Activated T-cell treated with anti-CD3 and anti-CD28 coated beads, Interleukin-2, amount 50 U/mL, for 24 hours (primary cell): ENCODE measurements around the gene MUC13.

ENCODE experiments used
- DNase-seq: peaks from one replicate; pipeline ENCODE4 v3.0.0-alpha.2; 2020
- H3K27ac Mint-ChIP-seq: 2 replicates; pipeline ENCODE4 v1.8.0; 2020; ENCODE audit warnings: mild to moderate bottlenecking, mixed read lengths
- H3K27me3 Mint-ChIP-seq: 2 replicates; pipeline ENCODE4 v1.8.0; 2020; ENCODE audit warnings: mixed read lengths
- H3K36me3 Mint-ChIP-seq: 2 replicates; pipeline ENCODE4 v1.8.0; 2020; ENCODE audit warnings: low read depth, mixed read lengths
- H3K4me1 Mint-ChIP-seq: 2 replicates; pipeline ENCODE4 v1.8.0; 2020; ENCODE audit warnings: low read depth, mixed read lengths
- H3K4me3 Mint-ChIP-seq: 2 replicates; pipeline ENCODE4 v1.8.0; 2020; ENCODE audit warnings: mild to moderate bottlenecking, moderate library complexity, mixed read lengths
- H3K9me3 Mint-ChIP-seq: 2 replicates; pipeline ENCODE4 v1.8.0; 2020; ENCODE audit warnings: mixed read lengths

Gene MUC13

DNA sequence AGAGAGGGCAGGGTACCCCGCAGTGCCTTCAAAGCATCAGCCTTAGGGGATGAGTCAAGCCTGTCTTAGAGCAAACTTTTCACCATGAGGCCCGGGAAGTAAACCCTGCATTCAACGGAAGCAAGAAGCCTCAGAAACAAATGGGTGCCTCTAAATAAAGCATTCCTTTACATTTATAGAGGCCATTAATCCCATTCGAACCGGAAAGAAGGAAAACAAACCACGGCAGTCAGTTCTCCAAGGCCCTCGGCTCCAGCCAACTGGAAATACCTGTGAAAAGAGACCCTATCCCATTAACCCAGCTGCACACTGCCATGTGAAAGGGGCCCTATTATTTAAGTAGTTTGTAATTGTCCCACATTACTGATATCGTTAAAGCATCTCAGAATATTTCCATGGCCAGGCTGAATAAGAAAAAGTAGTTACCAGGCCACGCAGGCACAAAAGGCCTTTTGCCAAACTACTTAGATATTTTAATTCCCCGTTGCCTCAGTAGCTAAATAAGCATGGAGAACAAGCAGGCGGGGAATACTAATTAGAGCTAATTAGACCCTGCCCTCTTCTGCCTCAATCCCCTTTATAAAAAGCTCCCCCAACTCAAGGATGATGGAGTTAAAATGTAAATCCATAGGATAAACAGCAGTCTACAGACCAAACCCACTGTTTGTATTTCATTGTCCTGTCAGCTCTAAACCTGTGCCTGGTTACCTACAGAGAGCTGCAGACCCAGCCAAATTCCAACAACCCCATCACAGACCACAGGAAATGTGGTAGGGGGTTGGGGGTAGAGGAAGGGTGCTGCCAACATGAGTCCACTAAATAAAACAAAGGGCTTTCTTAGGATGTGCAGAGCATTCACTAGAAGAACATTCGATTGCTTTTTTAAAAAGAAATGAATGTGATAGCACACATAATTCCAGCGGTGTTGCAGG, 51.5 kb downstream of the MUC13 start:
- peaks cover 53% of the 10 kb centered on the region for H3K27me3 Mint-ChIP-seq

DNA sequence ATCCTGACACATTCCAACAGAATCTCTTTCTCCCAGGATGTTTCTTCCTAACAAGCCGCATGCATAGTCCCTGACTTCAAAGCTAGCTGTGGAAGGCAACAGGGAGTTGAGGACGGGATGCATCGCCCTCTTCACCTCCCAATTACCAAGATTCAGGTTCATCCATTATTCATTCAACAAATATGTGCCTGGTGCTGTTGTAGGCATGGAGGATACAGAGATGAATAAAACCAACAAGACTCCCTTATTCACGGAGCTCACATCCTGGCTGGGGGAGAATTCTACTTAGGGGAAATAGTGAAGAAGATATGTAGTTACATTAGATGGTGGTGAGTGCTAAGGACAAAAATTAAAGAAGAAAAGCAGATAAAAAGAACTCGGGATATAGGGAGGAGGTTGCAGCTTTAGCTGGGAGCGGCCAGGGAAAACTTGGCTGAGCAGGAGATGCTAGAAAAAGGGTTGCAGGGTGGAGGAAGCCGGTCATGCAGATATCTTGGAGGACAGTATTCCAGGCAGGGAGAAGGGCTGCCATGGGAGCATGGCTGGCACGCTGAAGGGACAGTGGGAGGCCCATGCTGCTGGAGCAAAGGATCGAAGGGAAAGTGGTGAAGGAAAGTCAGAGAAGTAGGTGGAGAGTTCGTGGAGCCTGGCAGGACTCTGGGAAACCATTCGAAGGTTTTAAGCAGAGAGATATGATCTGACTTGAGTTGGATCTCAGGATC, 52.4 kb downstream of the MUC13 start:
- Mint-ChIP-seq H3K4me1 (peaks cover 17% of the 10 kb centered on the region), H3K9me3 (no peaks in the 10 kb centered on the region), H3K27me3 (peaks cover 47% of the 10 kb centered on the region), H3K4me3 (no peak overlapping the region), H3K36me3 (no peaks in the 10 kb centered on the region), H3K27ac (no peak overlapping the region)
- DNase-seq, result no peak

More for the DNA sequence above, 51.5 kb downstream of the MUC13 start:
- Mint-ChIP-seq H3K36me3 (no peaks in the 10 kb centered on the region), H3K4me1 (peaks cover 18% of the 10 kb centered on the region), H3K27ac (no peak overlapping the region), H3K9me3 (no peaks in the 10 kb centered on the region), H3K4me3 (no peak overlapping the region)
- DNase-seq, result no peak

DNA sequence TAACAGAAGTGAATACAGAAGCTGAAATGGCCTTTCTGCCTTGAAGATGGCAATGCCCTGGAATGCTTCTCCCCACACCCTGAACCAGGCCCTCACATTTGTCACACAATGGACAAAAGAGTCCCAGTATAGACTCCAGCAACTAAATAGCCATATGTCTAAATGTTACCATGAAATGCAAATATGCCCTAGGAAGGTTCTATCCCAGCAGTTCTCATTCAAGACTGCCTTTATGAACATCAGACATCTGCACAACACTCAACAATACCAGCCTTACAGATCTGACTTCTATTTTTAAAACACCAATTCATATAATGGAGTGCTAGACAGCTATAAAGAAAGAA, 55.2 kb downstream of the MUC13 start:
- no peaks in the 10 kb centered on the region for H3K36me3 Mint-ChIP-seq
- no peak overlapping the region for H3K27ac Mint-ChIP-seq
- H3K4me3 Mint-ChIP-seq, result no peak overlapping the region
- H3K27me3 Mint-ChIP-seq, result peaks cover 34% of the 10 kb centered on the region
- DNase-seq, result no peak
- H3K4me1 Mint-ChIP-seq, result peaks cover 12% of the 10 kb centered on the region
- H3K9me3 Mint-ChIP-seq, result no peaks in the 10 kb centered on the region

DNA sequence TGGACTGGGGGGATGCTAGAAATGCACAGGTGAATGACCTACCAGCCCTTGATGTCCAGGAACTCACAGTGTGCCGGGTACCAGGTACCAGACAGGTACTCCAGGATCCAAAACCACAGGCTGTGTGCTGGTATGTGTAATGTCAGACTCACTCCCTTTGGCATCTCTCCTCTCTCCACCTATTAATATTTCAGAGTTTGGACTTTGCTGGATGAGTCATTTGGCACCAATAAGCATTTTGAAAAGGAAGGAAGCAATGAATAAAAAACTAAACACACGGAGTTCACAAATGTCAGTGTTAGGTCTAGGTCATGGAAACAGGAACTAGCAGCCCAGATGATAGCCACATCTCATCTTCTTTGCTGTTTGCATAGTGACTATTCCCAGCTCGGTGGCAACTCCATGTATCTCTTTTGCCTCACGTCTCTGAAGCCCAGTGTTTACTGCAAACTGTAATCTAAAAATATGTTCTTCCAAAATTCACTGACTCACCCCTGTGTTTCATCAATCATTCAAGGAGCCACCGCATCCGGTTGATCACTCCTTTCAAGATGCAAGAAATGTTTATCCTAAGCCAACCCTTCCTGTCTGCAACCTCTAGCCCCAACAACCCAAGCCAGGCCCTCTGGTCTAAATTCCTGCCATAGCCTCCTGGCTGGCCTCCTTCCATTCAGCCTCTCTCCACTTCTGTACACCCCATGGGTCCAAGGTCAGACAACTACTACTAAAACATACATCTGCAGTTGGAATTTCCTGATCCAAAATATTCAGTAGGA, 55.8 kb downstream of the MUC13 start:
- peaks cover 12% of the 10 kb centered on the region for H3K4me1 Mint-ChIP-seq
- peak overlapping the region; percentile 10 for H3K27ac Mint-ChIP-seq
- H3K4me3 Mint-ChIP-seq, result no peak overlapping the region
- peaks cover 28% of the 10 kb centered on the region for H3K27me3 Mint-ChIP-seq
- no peaks in the 10 kb centered on the region for H3K9me3 Mint-ChIP-seq
- no peak for DNase-seq
- no peaks in the 10 kb centered on the region for H3K36me3 Mint-ChIP-seq

DNA sequence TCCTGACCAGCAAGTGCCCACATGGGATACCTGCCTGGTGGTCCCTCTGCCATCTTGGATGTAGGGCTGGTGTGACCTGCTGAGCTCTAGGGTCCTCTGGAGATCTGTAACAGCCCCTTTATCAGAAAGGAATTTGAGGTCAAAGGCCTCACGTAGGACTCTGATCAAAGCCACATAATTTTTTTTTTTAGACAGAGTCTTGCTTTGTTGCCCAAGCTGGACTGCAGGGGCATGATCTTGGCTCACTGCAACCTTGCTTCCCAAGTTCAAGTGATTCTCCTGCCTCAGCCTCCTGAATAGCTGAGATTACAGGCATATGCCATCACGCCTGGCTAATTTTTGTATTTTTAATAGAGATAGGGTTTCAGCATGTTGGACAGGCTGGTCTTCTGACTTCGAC, 56.9 kb downstream of the MUC13 start:
- Mint-ChIP-seq H3K36me3 (no peaks in the 10 kb centered on the region), H3K9me3 (no peaks in the 10 kb centered on the region), H3K4me3 (no peak overlapping the region), H3K4me1 (peaks cover 12% of the 10 kb centered on the region), H3K27me3 (peaks cover 27% of the 10 kb centered on the region), H3K27ac (no peak overlapping the region)
- DNase-seq, result no peak

DNA sequence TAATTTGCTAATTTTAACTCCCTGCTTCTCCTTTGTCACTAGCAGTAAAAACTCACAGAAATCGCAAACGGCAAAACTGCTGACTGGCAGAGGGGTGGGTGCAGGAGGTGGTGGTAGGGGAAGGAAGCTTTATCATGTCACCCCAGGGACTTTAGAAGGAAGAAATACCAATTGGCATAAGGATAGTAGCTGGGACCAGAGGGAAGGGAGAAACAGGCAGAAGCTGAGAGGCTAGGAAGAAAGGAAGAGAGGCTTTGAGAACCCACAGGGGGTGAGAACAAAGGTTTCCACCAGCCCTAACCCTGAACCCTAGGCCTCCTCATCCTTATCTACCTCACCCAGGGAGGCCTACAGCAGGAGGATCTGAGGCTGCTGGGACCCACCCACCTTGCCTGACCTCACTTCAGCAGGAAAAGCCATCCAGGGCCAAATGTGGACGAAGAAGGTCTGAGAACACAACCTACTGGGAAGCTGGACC, 58.1 kb downstream of the MUC13 start:
- no peak for DNase-seq
- Mint-ChIP-seq H3K4me1 (peaks cover 12% of the 10 kb centered on the region), H3K27me3 (peaks cover 23% of the 10 kb centered on the region), H3K27ac (no peak overlapping the region), H3K36me3 (no peaks in the 10 kb centered on the region), H3K9me3 (no peaks in the 10 kb centered on the region), H3K4me3 (no peak overlapping the region)

DNA sequence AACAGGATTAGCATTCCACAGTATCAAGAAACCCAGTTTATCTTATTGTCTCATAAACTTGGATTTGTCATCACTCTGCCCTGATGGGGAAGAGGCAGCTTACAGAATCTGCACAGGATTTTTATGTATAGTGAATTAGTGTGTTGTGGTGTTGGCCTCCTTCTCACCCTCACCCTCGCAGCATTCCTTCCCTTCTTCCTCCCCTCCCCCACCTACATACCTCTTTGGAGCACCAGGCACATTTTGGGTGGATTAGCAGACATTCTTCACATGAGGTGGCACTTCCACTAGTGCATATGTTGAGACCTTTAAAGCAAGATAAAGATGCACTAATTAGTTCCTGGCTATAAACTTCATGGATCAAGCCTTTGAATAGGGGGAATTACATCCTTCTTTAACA, 61.3 kb downstream of the MUC13 start:
- Mint-ChIP-seq H3K9me3 (no peaks in the 10 kb centered on the region), H3K4me1 (no peaks in the 10 kb centered on the region)

DNA sequence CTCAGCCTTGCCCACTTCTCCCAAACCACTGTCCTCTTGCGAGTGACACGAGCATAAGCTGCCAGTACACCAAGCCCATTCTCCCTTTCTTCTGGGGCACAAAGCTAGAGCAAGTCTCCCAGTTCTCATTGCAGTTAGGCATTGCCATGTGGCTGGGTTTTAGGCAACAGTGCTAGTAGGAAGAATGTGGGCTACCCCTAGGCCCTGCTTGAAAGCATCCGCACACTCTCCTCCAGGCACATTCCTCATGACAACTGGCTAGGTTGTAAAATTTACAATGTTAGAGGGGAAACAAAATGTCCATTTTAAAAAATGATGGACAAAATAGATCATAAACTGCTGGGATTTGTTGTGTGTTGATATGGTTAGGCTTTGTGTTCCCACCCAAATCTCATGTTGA, 67.0 kb downstream of the MUC13 start:
- Mint-ChIP-seq H3K27ac (no peak overlapping the region), H3K9me3 (no peaks in the 10 kb centered on the region), H3K36me3 (no peaks in the 10 kb centered on the region)

More for the DNA sequence above, 61.3 kb downstream of the MUC13 start:
- no peak for DNase-seq
- Mint-ChIP-seq H3K27me3 (peaks cover 20% of the 10 kb centered on the region), H3K27ac (no peak overlapping the region), H3K36me3 (no peaks in the 10 kb centered on the region), H3K4me3 (no peak overlapping the region)

DNA sequence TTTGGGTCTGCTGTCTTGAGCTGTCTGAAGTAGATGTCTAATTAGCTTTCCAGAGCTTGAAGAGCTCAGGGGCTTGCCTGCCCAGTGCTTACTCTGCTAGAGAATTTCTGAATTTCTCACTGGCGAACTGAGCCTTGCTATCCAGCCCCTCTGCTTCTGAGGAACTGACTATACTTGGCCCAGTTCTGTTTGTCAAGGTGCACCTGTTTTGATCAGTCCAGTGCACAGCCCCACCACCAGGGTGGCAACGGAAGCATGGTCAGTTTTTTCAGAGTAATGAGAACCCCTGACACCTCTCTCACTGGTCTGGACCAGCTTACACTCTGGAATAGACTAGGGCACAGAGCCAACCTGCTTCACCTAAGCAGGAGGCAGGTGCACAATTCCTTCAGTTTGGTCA, 72.5 kb downstream of the MUC13 start:
- no peak for DNase-seq
- H3K4me1 Mint-ChIP-seq, result peaks cover 3% of the 10 kb centered on the region
- no peaks in the 10 kb centered on the region for H3K27me3 Mint-ChIP-seq
- H3K36me3 Mint-ChIP-seq, result no peaks in the 10 kb centered on the region
- no peaks in the 10 kb centered on the region for H3K9me3 Mint-ChIP-seq
- H3K4me3 Mint-ChIP-seq, result no peak overlapping the region
- no peak overlapping the region for H3K27ac Mint-ChIP-seq

More for the DNA sequence above, 67.0 kb downstream of the MUC13 start:
- Mint-ChIP-seq H3K27me3 (peaks cover 8% of the 10 kb centered on the region), H3K4me3 (no peak overlapping the region), H3K4me1 (peaks cover 3% of the 10 kb centered on the region)
- no peak for DNase-seq

DNA sequence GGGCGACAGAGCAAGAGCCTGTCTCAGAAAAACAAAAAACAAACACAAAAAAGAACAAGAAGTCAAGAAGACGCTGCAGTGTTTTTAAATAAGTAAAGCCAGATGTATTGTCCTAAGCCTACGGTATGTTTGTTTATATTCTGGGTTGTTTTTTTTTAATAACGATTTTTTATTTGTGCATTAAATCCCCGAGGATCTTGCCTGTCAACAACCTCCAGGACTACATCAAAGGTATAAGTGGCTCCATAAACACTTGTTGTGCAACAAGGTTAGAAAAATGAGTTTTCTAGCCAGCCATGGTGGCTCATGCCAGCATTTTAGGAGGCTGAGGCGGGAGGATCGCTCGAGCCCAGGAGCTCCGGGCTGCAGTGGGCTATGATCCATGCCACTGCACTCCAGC, 73.5 kb downstream of the MUC13 start:
- DNase-seq, result no peak
- H3K4me3 Mint-ChIP-seq, result no peak overlapping the region
- H3K27ac Mint-ChIP-seq, result no peak overlapping the region
- peaks cover under 1% of the 10 kb centered on the region for H3K27me3 Mint-ChIP-seq
- H3K36me3 Mint-ChIP-seq, result no peaks in the 10 kb centered on the region
- H3K9me3 Mint-ChIP-seq, result no peaks in the 10 kb centered on the region
- peaks cover 3% of the 10 kb centered on the region for H3K4me1 Mint-ChIP-seq

DNA sequence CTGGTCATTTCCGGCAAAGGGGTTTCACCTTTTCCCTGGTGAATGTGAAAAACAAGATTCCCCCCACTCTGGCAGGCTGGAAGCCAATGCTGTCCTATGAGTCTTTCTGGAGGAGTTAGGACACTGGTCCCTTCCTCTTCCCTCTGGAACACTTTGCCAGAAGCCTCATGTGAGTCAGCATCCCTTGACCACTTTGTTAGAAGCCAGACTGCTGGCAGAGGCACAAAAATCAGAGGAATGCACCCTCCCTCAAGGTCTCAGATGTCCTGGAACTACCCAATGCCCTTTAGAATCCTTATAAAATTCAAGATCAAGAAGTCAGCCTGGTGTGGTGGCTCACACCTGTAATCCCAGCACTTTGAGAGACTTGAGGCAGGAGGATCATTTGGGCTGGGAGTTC, 74.0 kb downstream of the MUC13 start:
- no peaks in the 10 kb centered on the region for H3K9me3 Mint-ChIP-seq
- DNase-seq, result no peak
- peaks cover 4% of the 10 kb centered on the region for H3K27me3 Mint-ChIP-seq
- H3K4me3 Mint-ChIP-seq, result no peak overlapping the region
- no peak overlapping the region for H3K27ac Mint-ChIP-seq
- H3K4me1 Mint-ChIP-seq, result peaks cover 3% of the 10 kb centered on the region
- H3K36me3 Mint-ChIP-seq, result no peaks in the 10 kb centered on the region

DNA sequence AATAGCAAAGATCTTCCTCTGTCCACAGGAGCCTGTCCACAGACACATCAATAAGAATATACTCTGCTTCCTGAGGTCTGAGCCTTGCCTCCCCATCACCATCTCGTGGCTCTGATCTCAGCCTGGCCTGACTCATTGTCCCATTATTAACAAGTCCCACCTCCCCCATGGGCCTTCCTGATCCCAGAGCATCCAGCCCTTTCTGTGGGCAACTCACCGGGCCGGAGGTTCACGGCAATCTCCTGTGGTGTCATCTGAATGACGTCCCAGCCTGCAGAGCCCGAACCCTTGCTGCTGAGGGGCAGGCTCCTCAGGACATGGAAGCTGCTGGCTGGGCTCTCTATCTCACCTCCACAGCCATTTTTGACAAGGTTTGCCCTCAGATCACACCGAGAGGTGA, 75.5 kb downstream of the MUC13 start:
- Mint-ChIP-seq H3K4me3 (no peak overlapping the region), H3K36me3 (no peaks in the 10 kb centered on the region), H3K4me1 (peaks cover 3% of the 10 kb centered on the region), H3K9me3 (no peaks in the 10 kb centered on the region), H3K27ac (no peak overlapping the region), H3K27me3 (peaks cover 4% of the 10 kb centered on the region)
- no peak for DNase-seq

DNA sequence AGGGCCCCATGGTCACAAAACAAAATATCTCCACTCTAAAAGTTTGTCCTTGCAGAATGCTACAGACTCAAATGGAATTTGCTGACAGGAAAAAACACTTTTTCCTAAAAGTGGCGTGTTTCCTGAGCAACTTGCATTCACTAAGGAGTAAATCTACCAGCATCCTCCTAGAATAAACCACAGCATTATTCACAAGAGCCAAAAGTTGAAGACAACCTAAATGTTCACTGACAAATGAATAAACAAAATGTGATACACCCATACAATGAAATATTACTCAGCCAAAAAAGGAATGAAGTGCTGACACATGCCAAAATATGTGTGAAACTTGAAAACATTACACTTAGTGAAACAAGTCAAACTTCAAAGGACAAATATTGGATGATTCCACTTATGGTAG, 76.3 kb downstream of the MUC13 start:
- Mint-ChIP-seq H3K27ac (no peak overlapping the region), H3K9me3 (no peaks in the 10 kb centered on the region), H3K4me3 (no peak overlapping the region), H3K4me1 (peaks cover 3% of the 10 kb centered on the region), H3K36me3 (no peaks in the 10 kb centered on the region), H3K27me3 (peaks cover 4% of the 10 kb centered on the region)
- DNase-seq, result no peak

DNA sequence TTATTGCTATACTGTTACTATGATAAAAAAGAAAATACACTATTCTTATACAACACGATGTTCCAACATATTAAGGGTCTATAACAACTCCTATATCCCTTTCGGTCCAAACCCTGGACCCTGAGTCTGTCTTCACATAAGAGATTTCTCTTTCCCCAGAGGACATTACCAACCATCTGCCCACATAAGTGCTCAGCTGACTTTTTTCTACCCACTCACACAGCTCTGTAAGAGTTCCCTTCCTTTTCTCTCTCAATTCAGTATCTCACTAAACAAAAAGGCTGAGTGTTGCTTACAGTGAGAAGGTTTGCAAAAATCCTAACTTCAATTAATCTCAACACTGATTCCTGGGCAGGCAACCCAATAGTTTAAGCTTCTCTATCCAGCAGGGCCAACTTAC, 77.9 kb downstream of the MUC13 start:
- Mint-ChIP-seq H3K4me3 (no peak overlapping the region), H3K4me1 (no peaks in the 10 kb centered on the region), H3K36me3 (no peaks in the 10 kb centered on the region), H3K27me3 (peaks cover 4% of the 10 kb centered on the region), H3K27ac (no peak overlapping the region), H3K9me3 (no peaks in the 10 kb centered on the region)
- DNase-seq, result no peak
